ENCODE measurements around the gene YIF1A. TPM values are rescaled to one million over a fixed set of nuclear protein-coding genes. Genes with fewer than 3 reads are reported as not detected.

YIF1A gene
- total RNA-seq, 2 donors from 2014 or later: 42.9 to 50.8 TPM

- Mint-ChIP-seq H3K27ac (no peak within 1 kb of the TSS), H3K36me3 (ENCODE audit: insufficient read depth in 2 of 2) (peaks cover 0 to 2% of the 10 kb centered on the region in 2 donors), H3K9me3 (no peaks in the 10 kb centered on the region), H3K27me3 (ENCODE audit: low read depth) (peaks cover 27% of the 10 kb centered on the region), H3K4me3 (peak within 1 kb of the TSS; percentile 64 to 93), H3K4me1 (ENCODE audit: low read depth) (peaks cover 28% of the 10 kb centered on the region)
- ATAC-seq (replicated peaks in 1 of 2) (no peak), DNase-seq (peak; percentile 57 to 59)
These were observed 3.0 kb upstream of the YIF1A start, which contains the start of gene TMEM151A for GRCh38 chr11:66291706-66292542. Gene TMEM151A (plus strand): TSS chr11:66291894. CDS start chr11:66292014, 120 bp downstream.

- no peak overlapping the region for H3K27ac Mint-ChIP-seq
These were observed 2.4 kb upstream of the YIF1A start for GRCh38 chr11:66291303-66291705.

GRCh38 chr11:66290330-66290621 is 1.3 kb upstream of the YIF1A start:
- no peak for DNase-seq
- Mint-ChIP-seq H3K4me3 (peak overlapping the region; percentile 92 to 93), H3K27ac (no peak overlapping the region)

More at GRCh38 chr11:66291303-66291705, 2.4 kb upstream of the YIF1A start:
- peaks cover 0 to 2% of the 10 kb centered on the region in 2 donors for H3K36me3 Mint-ChIP-seq (ENCODE audit: insufficient read depth in 2 of 2)
- H3K9me3 Mint-ChIP-seq: no peaks in the 10 kb centered on the region
- H3K4me1 Mint-ChIP-seq (ENCODE audit: low read depth): peaks cover 28% of the 10 kb centered on the region
- peak overlapping the region; percentile 11 to 35 for H3K4me3 Mint-ChIP-seq
- no peak for ATAC-seq (replicated peaks in 1 of 2)
- peaks cover 27% of the 10 kb centered on the region for H3K27me3 Mint-ChIP-seq (ENCODE audit: low read depth)
- no peak for DNase-seq

GRCh38 chr11:66289548-66290329 is 796 bp upstream of the YIF1A start:
- peaks cover 27% of the 10 kb centered on the region for H3K27me3 Mint-ChIP-seq (ENCODE audit: low read depth)
- peaks cover 0 to 2% of the 10 kb centered on the region in 2 donors for H3K36me3 Mint-ChIP-seq (ENCODE audit: insufficient read depth in 2 of 2)
- peaks cover 28% of the 10 kb centered on the region for H3K4me1 Mint-ChIP-seq (ENCODE audit: low read depth)
- peak; percentile 84 to 90 for DNase-seq
- no peaks in the 10 kb centered on the region for H3K9me3 Mint-ChIP-seq
- H3K27ac Mint-ChIP-seq: peak overlapping the region; percentile 94
- peak overlapping the region; percentile 92 to 93 for H3K4me3 Mint-ChIP-seq
- peak; percentile 70 to 73 for ATAC-seq (replicated peaks in 1 of 2)

More at GRCh38 chr11:66290330-66290621, 1.3 kb upstream of the YIF1A start:
- peaks cover 28% of the 10 kb centered on the region for H3K4me1 Mint-ChIP-seq (ENCODE audit: low read depth)
- peaks cover 27% of the 10 kb centered on the region for H3K27me3 Mint-ChIP-seq (ENCODE audit: low read depth)
- no peaks in the 10 kb centered on the region for H3K9me3 Mint-ChIP-seq
- H3K36me3 Mint-ChIP-seq (ENCODE audit: insufficient read depth in 2 of 2): peaks cover 0 to 2% of the 10 kb centered on the region in 2 donors
- no peak for ATAC-seq (replicated peaks in 1 of 2)

- H3K36me3 Mint-ChIP-seq (ENCODE audit: insufficient read depth in 2 of 2): peaks cover 0 to 2% of the 10 kb centered on the region in 2 donors
- H3K27ac Mint-ChIP-seq: peak overlapping the region; percentile 52
- DNase-seq: no peak
- no peaks in the 10 kb centered on the region for H3K9me3 Mint-ChIP-seq
- H3K27me3 Mint-ChIP-seq (ENCODE audit: low read depth): peaks cover 19% of the 10 kb centered on the region
- ATAC-seq (replicated peaks in 1 of 2): no peak
- H3K4me1 Mint-ChIP-seq (ENCODE audit: low read depth): peaks cover 30% of the 10 kb centered on the region
- peak overlapping the region; percentile 92 to 93 for H3K4me3 Mint-ChIP-seq
These were observed 863 bp downstream of the YIF1A start for GRCh38 chr11:66287889-66288670.

- DNase-seq (no peak), ATAC-seq (replicated peaks in 1 of 2) (no peak)
- Mint-ChIP-seq H3K9me3 (no peaks in the 10 kb centered on the region), H3K27me3 (ENCODE audit: low read depth) (peaks cover 12% of the 10 kb centered on the region), H3K36me3 (ENCODE audit: insufficient read depth in 2 of 2) (peaks cover 0 to 2% of the 10 kb centered on the region in 2 donors), H3K27ac (no peak overlapping the region), H3K4me3 (peak overlapping the region; percentile 92 to 93), H3K4me1 (ENCODE audit: low read depth) (peaks cover 31% of the 10 kb centered on the region)
These were observed 1.6 kb downstream of the YIF1A start for GRCh38 chr11:66287211-66287888.

GRCh38 chr11:66286699-66287098 is 2.2 kb downstream of the YIF1A start:
- no peak for ATAC-seq (replicated peaks in 1 of 2)
- Mint-ChIP-seq H3K4me1 (ENCODE audit: low read depth) (peaks cover 35% of the 10 kb centered on the region), H3K27me3 (ENCODE audit: low read depth) (peaks cover 10% of the 10 kb centered on the region), H3K9me3 (no peaks in the 10 kb centered on the region), H3K36me3 (ENCODE audit: insufficient read depth in 2 of 2) (peaks cover 0 to 2% of the 10 kb centered on the region in 2 donors), H3K27ac (no peak overlapping the region), H3K4me3 (peak overlapping the region; percentile 2 to 44)
- DNase-seq: no peak

- H3K4me1 Mint-ChIP-seq (ENCODE audit: low read depth): peaks cover 34% of the 10 kb centered on the region
- H3K27me3 Mint-ChIP-seq (ENCODE audit: low read depth): peaks cover 7% of the 10 kb centered on the region
These were observed 3.5 kb downstream of the YIF1A start for GRCh38 chr11:66285250-66285947.

GRCh38 chr11:66284526-66285078 is 4.3 kb downstream of the YIF1A start:
- H3K4me3 Mint-ChIP-seq: no peak overlapping the region
- peaks cover 0 to 2% of the 10 kb centered on the region in 2 donors for H3K36me3 Mint-ChIP-seq (ENCODE audit: insufficient read depth in 2 of 2)
- peaks cover 10% of the 10 kb centered on the region for H3K27me3 Mint-ChIP-seq (ENCODE audit: low read depth)
- no peaks in the 10 kb centered on the region for H3K9me3 Mint-ChIP-seq
- H3K27ac Mint-ChIP-seq: no peak overlapping the region
- no peak for ATAC-seq (replicated peaks in 1 of 2)
- no peak for DNase-seq
- peaks cover 28% of the 10 kb centered on the region for H3K4me1 Mint-ChIP-seq (ENCODE audit: low read depth)

More at GRCh38 chr11:66285250-66285947, 3.5 kb downstream of the YIF1A start:
- Mint-ChIP-seq H3K36me3 (ENCODE audit: insufficient read depth in 2 of 2) (peaks cover 0 to 2% of the 10 kb centered on the region in 2 donors), H3K4me3 (no peak overlapping the region), H3K27ac (no peak overlapping the region), H3K9me3 (no peaks in the 10 kb centered on the region)
- DNase-seq (no peak), ATAC-seq (replicated peaks in 1 of 2) (no peak)

GRCh38 chr11:66283461-66284105 is 5.4 kb downstream of the YIF1A start:
- Mint-ChIP-seq H3K4me3 (no peak overlapping the region), H3K4me1 (ENCODE audit: low read depth) (peaks cover 33% of the 10 kb centered on the region), H3K9me3 (no peaks in the 10 kb centered on the region), H3K27ac (peak overlapping the region; percentile 23), H3K27me3 (ENCODE audit: low read depth) (peaks cover 19% of the 10 kb centered on the region), H3K36me3 (ENCODE audit: insufficient read depth in 2 of 2) (peaks cover 0 to 2% of the 10 kb centered on the region in 2 donors)
- ATAC-seq (replicated peaks in 1 of 2) (no peak), DNase-seq (no peak)

Data from activated T-cell treated with anti-CD3 and anti-CD28 coated beads, Interleukin-2, amount 50 U/mL, for 72 hours (primary cell).